Panc1 (cell line): ENCODE measurements around the gene PRKD2. TPM values are rescaled to one million over a fixed set of nuclear protein-coding genes. Genes with fewer than 3 reads are reported as not detected.

Experiments
- ATAC-seq: fragments of 200-7000 bp; cut with Tn5 transposase; 2 replicates; pipeline ENCODE4 v1.9.1; 2020; ENCODE audit warnings: mild to moderate bottlenecking, moderate library complexity
- BruUV-seq: library from RNA; stranded (reverse); fragments of 400-500 nt; replicated peaks from 2 replicates; lab custom pipeline; 2021; lab: Mats Ljungman, UMichigan
- CTCF ChIA-PET: fragments of 300-600 bp; sonication (Branson Sonifier 250); formaldehyde crosslinking; loops from one replicate; lab custom pipeline; 2022; ENCODE audit warnings: antibody characterized with exemption; lab: Charles Lee
- POLR2A ChIA-PET: fragments of 300-600 bp; sonication (Branson Sonifier 250); formaldehyde crosslinking; loops from one replicate; lab custom pipeline; 2022; ENCODE audit warnings: antibody characterized with exemption; lab: Charles Lee
- DNase-seq: peaks from one replicate; pipeline ENCODE4 v3.0.0-alpha.2; 2010; ENCODE audit warnings: low read depth, low spot score
- H3K27ac ChIP-seq: 2 replicates; pipeline ENCODE4 v1.5.1; 2011; ENCODE audit warnings: mild to moderate bottlenecking, low read length, inconsistent platforms
- H3K27me3 ChIP-seq: fragments of 200-500 bp; sonication (Bioruptor generic); 2 replicates; pipeline ENCODE4 v1.6.0; 2014; ENCODE audit warnings: low read length, inconsistent platforms; ENCODE audit not compliant: control insufficient read depth, insufficient read depth
- H3K36me3 ChIP-seq: fragments of 200-500 bp; sonication (Bioruptor generic); 2 replicates; pipeline ENCODE4 v1.5.1; 2014; ENCODE audit warnings: inconsistent platforms, mild to moderate bottlenecking, low read length, moderate library complexity; ENCODE audit not compliant: control insufficient read depth, insufficient read depth
- H3K4me1 ChIP-seq: 2 replicates; pipeline ENCODE4 v1.5.1; 2011; ENCODE audit warnings: inconsistent platforms, mild to moderate bottlenecking, low read length, moderate library complexity; ENCODE audit not compliant: control insufficient read depth, insufficient read depth
- H3K4me3 ChIP-seq, 2 experiments: 2 replicates each; pipeline ENCODE4 v1.5.1; 2011 to 2012; ENCODE audit warnings: low read depth in 2 of 2, low read length in 2 of 2, mild to moderate bottlenecking in 2 of 2, inconsistent platforms in 1 of 2, moderate library complexity in 1 of 2
- H3K9me3 ChIP-seq: fragments of 200-500 bp; sonication (Bioruptor generic); 2 replicates; pipeline ENCODE4 v1.5.1; 2014; ENCODE audit warnings: low read depth, mild to moderate bottlenecking, inconsistent platforms, low read length, moderate library complexity; ENCODE audit not compliant: control insufficient read depth, insufficient read depth
- CTCF ChIP-seq: fragments of 450-650 bp; IDR thresholded peaks from 2 replicates; pipeline ENCODE4 v1.5.1; 2017; ENCODE audit warnings: mild to moderate bottlenecking
- POLR2AphosphoS5 ChIP-seq: IDR thresholded peaks from 2 replicates; pipeline ENCODE4 v1.6.1; 2012; ENCODE audit warnings: mild to moderate bottlenecking, low read depth, low read length, moderate library complexity
- REST ChIP-seq, 2 experiments: IDR thresholded peaks; 2 replicates each; pipeline ENCODE4 v1.6.1; 2011 to 2012; ENCODE audit warnings: low read depth in 2 of 2, control low read depth in 1 of 2, low read length in 1 of 2, mild to moderate bottlenecking in 1 of 2, moderate library complexity in 1 of 2; ENCODE audit not compliant: insufficient read depth in 1 of 2
- SIN3A ChIP-seq: IDR thresholded peaks from 2 replicates; pipeline ENCODE4 v1.6.1; 2012; ENCODE audit warnings: low read depth, mild to moderate bottlenecking, low read length, moderate library complexity, borderline replicate concordance; ENCODE audit not compliant: insufficient read depth
- TCF7L2 ChIP-seq: IDR thresholded peaks from 2 replicates; pipeline ENCODE4 v1.6.1; 2011; ENCODE audit warnings: mild to moderate bottlenecking, low read depth, low read length, inconsistent platforms
- in situ Hi-C: cut with HindIII; loops from 2 replicates; pipeline ENCODE4 v1.10.0; 2016; ENCODE audit warnings: low sequenced_read_pairs, low pct_unique_long_range_greater_than_20kb
- intact Hi-C: fragments of 100-400 bp; cut with micrococcal nuclease; formaldehyde crosslinking; loops from one replicate; pipeline ENCODE4 v1.10.0; 2022; ENCODE audit not compliant: unreplicated experiment
- total RNA-seq: library from RNA; stranded (reverse); gene quantifications from one replicate; pipeline ENCODE4 v1.2.1, GENCODE V29; 2021; ENCODE audit not compliant: unreplicated experiment

PRKD2 gene
- total RNA-seq, 1 experiment from 2014 or later = 41.2 TPM

- no peaks in the 10 kb centered on the region for H3K27me3 ChIP-seq
- H3K4me1 ChIP-seq = no peaks in the 10 kb centered on the region
- H3K4me3 ChIP-seq = no peak overlapping the region
- ChIA-PET CTCF (interaction anchor here (0.6 kb wide), 1 partner anchor 26 kb away, joined by 4 read pairs; no protein-coding TSS in a partner anchor), POLR2A (no interaction called here)
- H3K36me3 ChIP-seq = peaks cover 3% of the 10 kb centered on the region
- H3K27ac ChIP-seq = no peak overlapping the region
- in situ Hi-C loops = no loop called here
- 0 out of 2 replicates have a peak, but pooled peaks have one; percentile 25 for ATAC-seq
- no peak for DNase-seq
- H3K9me3 ChIP-seq = no peaks in the 10 kb centered on the region
- TF ChIP-seq POLR2AphosphoS5 (no peak), TCF7L2 (no peak), CTCF (no peak), SIN3A (no peak)
- no TSS peak for BruUV-seq
- intact Hi-C loops = no loop called here
Observed at GRCh38 chr19:46731007-46731501, 14.1 kb upstream of the PRKD2 start.

- DNase-seq (no peak), ATAC-seq (no peak)
- no TSS peak for BruUV-seq
- no peaks in the 10 kb centered on the region for H3K9me3 ChIP-seq
- ChIA-PET CTCF (interaction anchor here (0.6 kb wide), 1 partner anchor 61 kb away, joined by 3 read pairs; no protein-coding TSS in a partner anchor), POLR2A (no interaction called here)
- intact Hi-C loops (no loop called here), in situ Hi-C loops (no loop called here)
- peaks cover 3% of the 10 kb centered on the region for H3K36me3 ChIP-seq
- no peak overlapping the region for H3K27ac ChIP-seq
- H3K4me1 ChIP-seq = no peaks in the 10 kb centered on the region
- H3K27me3 ChIP-seq = no peaks in the 10 kb centered on the region
- TF ChIP-seq SIN3A (no peak), TCF7L2 (no peak), CTCF (no peak), REST (IDR thresholded peaks at IDR 0.05; ENCODE audit: insufficient read depth in 1 of 2, low read depth in 2 of 2, low read length in 1 of 2) (no peak), POLR2AphosphoS5 (no peak)
- H3K4me3 ChIP-seq = no peak overlapping the region
Observed at GRCh38 chr19:46730595-46730994, 13.7 kb upstream of the PRKD2 start.
